Measurements from ENCODE around the gene SPATA31C2.

- no peak for TF ChIP-seq CTCF (IDR thresholded peaks at IDR 0.05)
- TF ChIP-seq EP300 (IDR thresholded peaks at IDR 0.05): no peak
- no peak for TF ChIP-seq POLR2A (IDR thresholded peaks at IDR 0.05)
- TF ChIP-seq POLR2AphosphoS5 (IDR thresholded peaks at IDR 0.05): no peak
Measured at GRCh38 chr9:88092797-88093331, 45.4 kb downstream of the SPATA31C2 start.
